Measurements from ENCODE around the gene TEX22.

Gene TEX22

GRCh38 chr14:105385322-105385637 is 13.1 kb upstream of the TEX22 start:
- DNase-seq = no peak

- DNase-seq = no peak
Measured at GRCh38 chr14:105385698-105386365, 12.5 kb upstream of the TEX22 start.

- no peak for DNase-seq
Measured at GRCh38 chr14:105386581-105387529, 11.5 kb upstream of the TEX22 start.

GRCh38 chr14:105387530-105387922 is 10.8 kb upstream of the TEX22 start:
- no peak for DNase-seq

- no peak for DNase-seq
Measured at GRCh38 chr14:105388110-105388951, 10.0 kb upstream of the TEX22 start.

- no peak for DNase-seq
Measured at GRCh38 chr14:105388976-105389375, 9.4 kb upstream of the TEX22 start.

GRCh38 chr14:105389534-105389933 is 8.8 kb upstream of the TEX22 start:
- no peak for DNase-seq

GRCh38 chr14:105389976-105390848 is 8.1 kb upstream of the TEX22 start:
- DNase-seq = no peak

- no peak for DNase-seq
Measured at GRCh38 chr14:105390849-105391500, 7.4 kb upstream of the TEX22 start.

- no peak for DNase-seq
Measured at GRCh38 chr14:105391541-105391940, 6.8 kb upstream of the TEX22 start.

- peak; percentile 36 for DNase-seq
Measured at GRCh38 chr14:105392131-105393090, 5.9 kb upstream of the TEX22 start.

- no peak for DNase-seq
Measured at GRCh38 chr14:105393151-105393550, 5.2 kb upstream of the TEX22 start.

- peak; percentile 39 for DNase-seq
Measured at GRCh38 chr14:105394714-105395537, 3.4 kb upstream of the TEX22 start.

GRCh38 chr14:105395538-105395854 is 2.8 kb upstream of the TEX22 start:
- DNase-seq = no peak

- no peak for DNase-seq
Measured at GRCh38 chr14:105397350-105397931, 897 bp upstream of the TEX22 start.

GRCh38 chr14:105398726-105399465 is 558 bp downstream of the TEX22 start:
- no peak for DNase-seq

- no peak for DNase-seq
Measured at GRCh38 chr14:105399466-105399775, 1.1 kb downstream of the TEX22 start.

GRCh38 chr14:105400016-105400415 is 1.7 kb downstream of the TEX22 start:
- DNase-seq = no peak

- DNase-seq = no peak
Measured at GRCh38 chr14:105401699-105402098, 3.4 kb downstream of the TEX22 start.

Measured in eye (tissue), 1 donor.